HepG2 (cell line): ENCODE results near the gene ARHGEF4. TPM values are rescaled to one million over a fixed set of nuclear protein-coding genes. Genes with fewer than 3 reads are reported as not detected.

ENCODE experiments used
- CHD4 ChIP-seq: fragments of 200-600 bp; sonication (generic); IDR thresholded peaks from 2 replicates; pipeline ENCODE4 v1.7.0; 2017; ENCODE audit warnings: mild to moderate bottlenecking, low read length, borderline replicate concordance
- EED ChIP-seq: sonication (generic); formaldehyde crosslinking; IDR thresholded peaks from 2 replicates; pipeline ENCODE4 v1.5.0; 2020; ENCODE audit warnings: mild to moderate bottlenecking, missing genetic modification reagents
- IRF2 ChIP-seq: IDR thresholded peaks from 2 replicates; pipeline ENCODE4 v1.6.1; 2018; ENCODE audit warnings: missing genetic modification reagents, missing compliant biosample characterization
- NFKBIZ ChIP-seq: IDR thresholded peaks from 2 replicates; pipeline ENCODE4 v1.6.1; 2018; ENCODE audit warnings: missing genetic modification reagents, missing compliant biosample characterization
- RAD21 ChIP-seq: fragments of 450-650 bp; formaldehyde crosslinking; IDR thresholded peaks from 2 replicates; pipeline ENCODE4 v1.5.0; 2020; ENCODE audit warnings: mild to moderate bottlenecking
- ZNF335 ChIP-seq: sonication (generic); formaldehyde crosslinking; IDR thresholded peaks from 2 replicates; pipeline ENCODE4 v1.4.0; 2020; ENCODE audit warnings: missing genetic modification reagents
- ZNF432 ChIP-seq: sonication (generic); formaldehyde crosslinking; IDR thresholded peaks from 2 replicates; pipeline ENCODE4 v1.5.0; 2020; ENCODE audit warnings: missing genetic modification reagents, mild to moderate bottlenecking, borderline replicate concordance
- ZNF703 ChIP-seq: sonication (generic); formaldehyde crosslinking; IDR thresholded peaks from 2 replicates; pipeline ENCODE4 v1.5.1; 2020; ENCODE audit warnings: missing genetic modification reagents, mild to moderate bottlenecking, moderate library complexity, borderline replicate concordance
- ZNF773 ChIP-seq: sonication (generic); formaldehyde crosslinking; IDR thresholded peaks from 2 replicates; pipeline ENCODE4 v1.4.0; 2020; ENCODE audit warnings: missing genetic modification reagents, borderline replicate concordance
- polyA plus RNA-seq, 8 experiments: library from polyadenylated mRNA; depleted of rRNA in 3 of 8; stranded (reverse) in 7 of 8; unstranded in 1 of 8; fragments of >200 nt; fragmentation: Illumina TruSeq in 4 of 8; extraction: Trizol in 4 of 8; gene quantifications; 2 replicates each; pipeline versions ENCODE4 v1.2.1 to v1.2.3, GENCODE V29; 2011 to 2016; ENCODE audit warnings: low read depth in 4 of 8, missing spikeins in 1 of 8, mixed read lengths in 1 of 8; ENCODE audit not compliant: insufficient read depth in 1 of 8
- total RNA-seq, 5 experiments: library from RNA; depleted of rRNA; stranded (reverse); fragments of >200 nt; fragmentation: Illumina TruSeq; extraction: Trizol; gene quantifications; 2 replicates each; pipeline ENCODE4 v1.2.3, GENCODE V29; 2016; ENCODE audit warnings: low read depth in 1 of 5
- TF ChIP-seq, protein P1 (sequence below), 2 experiments: fragments of 450-650 bp in 1 of 2; sonication (generic) in 1 of 2; formaldehyde crosslinking; IDR thresholded peaks; 2 replicates each; pipeline versions ENCODE4 v1.5.0 to v1.8.0; 2020 to 2022; ENCODE audit warnings: mild to moderate bottlenecking in 1 of 2, missing genetic modification reagents in 1 of 2
- TF ChIP-seq, protein P2 (sequence below): sonication (generic); formaldehyde crosslinking; conservative IDR thresholded peaks from 2 replicates; pipeline ENCODE4 v1.8.0; 2022; ENCODE audit warnings: mild to moderate bottlenecking, moderate library complexity, missing genetic modification reagents
- TF ChIP-seq, protein P3 (sequence below): sonication (generic); formaldehyde crosslinking; IDR thresholded peaks from 2 replicates; pipeline ENCODE4 v1.9.0; 2021; ENCODE audit warnings: missing genetic modification reagents, borderline replicate concordance
- TF ChIP-seq, protein P4 (sequence below), 2 experiments: sonication (generic) in 1 of 2; formaldehyde crosslinking in 1 of 2; IDR thresholded peaks; 2 replicates each; pipeline versions ENCODE4 v1.5.1 to v1.6.1; 2011 to 2020; ENCODE audit warnings: borderline replicate concordance in 1 of 2, low read depth in 1 of 2, low read length in 1 of 2, mild to moderate bottlenecking in 1 of 2, missing genetic modification reagents in 1 of 2, moderate library complexity in 1 of 2
- TF ChIP-seq, protein P5 (sequence below): fragments of 450-650 bp; IDR thresholded peaks from 2 replicates; pipeline ENCODE4 v1.6.1; 2016
- TF ChIP-seq, protein P6 (sequence below): sonication (generic); formaldehyde crosslinking; IDR thresholded peaks from 2 replicates; pipeline ENCODE4 v1.9.0; 2021; ENCODE audit warnings: missing genetic modification reagents, borderline replicate concordance

The ARHGEF4 gene
- total and polyA plus RNA-seq, 2 of the 13 experiments (the other 11 are each of a cell fraction or from before 2014, with no cell fraction given) = 0.11 to 0.13 TPM

DNA sequence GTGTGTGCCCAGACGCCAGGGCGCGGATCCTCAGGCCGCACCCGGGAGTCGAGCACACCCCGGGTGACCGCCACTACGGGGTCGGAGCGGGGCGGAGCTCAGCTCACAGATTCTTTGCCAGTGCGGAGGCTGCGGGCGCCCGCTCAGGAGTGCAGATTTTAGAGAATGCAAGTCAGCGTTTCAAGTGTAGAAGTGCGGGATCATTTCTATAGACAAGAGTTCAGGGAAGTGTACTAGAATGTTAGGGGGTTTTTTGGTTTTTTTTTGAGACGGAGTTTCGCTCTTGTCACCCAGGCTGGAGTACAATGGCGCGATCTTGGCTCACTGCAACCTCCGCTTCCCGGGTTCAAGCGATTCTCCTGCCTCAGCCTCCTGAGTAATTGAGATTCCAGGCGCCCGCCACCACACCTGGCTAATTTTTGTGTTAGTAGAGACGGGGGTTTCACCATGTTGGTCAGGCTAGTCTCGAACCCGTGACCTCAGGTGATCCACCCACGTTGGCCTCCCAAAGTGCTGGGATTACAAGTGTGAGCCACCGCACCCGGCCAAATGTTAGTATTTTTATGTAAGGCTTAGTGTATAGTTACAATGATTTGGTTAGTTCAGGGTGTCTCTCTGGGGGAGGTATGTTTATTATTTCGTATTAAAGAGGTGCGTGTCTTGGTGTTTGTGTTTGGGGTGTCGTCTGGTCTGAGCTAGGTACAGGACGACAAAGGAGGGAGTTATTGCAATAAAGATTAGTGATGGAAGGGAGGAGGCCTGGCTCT, 257.2 kb downstream of the ARHGEF4 start (continued):
- TF ChIP-seq, protein P1, sequence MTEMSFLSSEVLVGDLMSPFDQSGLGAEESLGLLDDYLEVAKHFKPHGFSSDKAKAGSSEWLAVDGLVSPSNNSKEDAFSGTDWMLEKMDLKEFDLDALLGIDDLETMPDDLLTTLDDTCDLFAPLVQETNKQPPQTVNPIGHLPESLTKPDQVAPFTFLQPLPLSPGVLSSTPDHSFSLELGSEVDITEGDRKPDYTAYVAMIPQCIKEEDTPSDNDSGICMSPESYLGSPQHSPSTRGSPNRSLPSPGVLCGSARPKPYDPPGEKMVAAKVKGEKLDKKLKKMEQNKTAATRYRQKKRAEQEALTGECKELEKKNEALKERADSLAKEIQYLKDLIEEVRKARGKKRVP (CRISPR knock-in tag; IDR thresholded peaks at IDR 0.05) = 0 out of 4 replicates have a peak, but pooled peaks of 1 of the 2 experiments have one; percentile 29
- TF ChIP-seq, protein P2, sequence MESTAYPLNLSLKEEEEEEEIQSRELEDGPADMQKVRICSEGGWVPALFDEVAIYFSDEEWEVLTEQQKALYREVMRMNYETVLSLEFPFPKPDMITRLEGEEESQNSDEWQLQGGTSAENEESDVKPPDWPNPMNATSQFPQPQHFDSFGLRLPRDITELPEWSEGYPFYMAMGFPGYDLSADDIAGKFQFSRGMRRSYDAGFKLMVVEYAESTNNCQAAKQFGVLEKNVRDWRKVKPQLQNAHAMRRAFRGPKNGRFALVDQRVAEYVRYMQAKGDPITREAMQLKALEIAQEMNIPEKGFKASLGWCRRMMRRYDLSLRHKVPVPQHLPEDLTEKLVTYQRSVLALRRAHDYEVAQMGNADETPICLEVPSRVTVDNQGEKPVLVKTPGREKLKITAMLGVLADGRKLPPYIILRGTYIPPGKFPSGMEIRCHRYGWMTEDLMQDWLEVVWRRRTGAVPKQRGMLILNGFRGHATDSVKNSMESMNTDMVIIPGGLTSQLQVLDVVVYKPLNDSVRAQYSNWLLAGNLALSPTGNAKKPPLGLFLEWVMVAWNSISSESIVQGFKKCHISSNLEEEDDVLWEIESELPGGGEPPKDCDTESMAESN = 0 out of 2 replicates have a peak, but pooled peaks have one; percentile 7
- TF ChIP-seq, protein P3, sequence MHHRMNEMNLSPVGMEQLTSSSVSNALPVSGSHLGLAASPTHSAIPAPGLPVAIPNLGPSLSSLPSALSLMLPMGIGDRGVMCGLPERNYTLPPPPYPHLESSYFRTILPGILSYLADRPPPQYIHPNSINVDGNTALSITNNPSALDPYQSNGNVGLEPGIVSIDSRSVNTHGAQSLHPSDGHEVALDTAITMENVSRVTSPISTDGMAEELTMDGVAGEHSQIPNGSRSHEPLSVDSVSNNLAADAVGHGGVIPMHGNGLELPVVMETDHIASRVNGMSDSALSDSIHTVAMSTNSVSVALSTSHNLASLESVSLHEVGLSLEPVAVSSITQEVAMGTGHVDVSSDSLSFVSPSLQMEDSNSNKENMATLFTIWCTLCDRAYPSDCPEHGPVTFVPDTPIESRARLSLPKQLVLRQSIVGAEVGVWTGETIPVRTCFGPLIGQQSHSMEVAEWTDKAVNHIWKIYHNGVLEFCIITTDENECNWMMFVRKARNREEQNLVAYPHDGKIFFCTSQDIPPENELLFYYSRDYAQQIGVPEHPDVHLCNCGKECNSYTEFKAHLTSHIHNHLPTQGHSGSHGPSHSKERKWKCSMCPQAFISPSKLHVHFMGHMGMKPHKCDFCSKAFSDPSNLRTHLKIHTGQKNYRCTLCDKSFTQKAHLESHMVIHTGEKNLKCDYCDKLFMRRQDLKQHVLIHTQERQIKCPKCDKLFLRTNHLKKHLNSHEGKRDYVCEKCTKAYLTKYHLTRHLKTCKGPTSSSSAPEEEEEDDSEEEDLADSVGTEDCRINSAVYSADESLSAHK (CRISPR knock-in tag) = no peak
- TF ChIP-seq IRF2 (CRISPR knock-in tag) = no peak
- no peak for TF ChIP-seq EED (CRISPR knock-in tag)
- 0 out of 2 replicates have a peak, but pooled peaks have one; percentile 24 for TF ChIP-seq ZNF703 (CRISPR knock-in tag)
- TF ChIP-seq RAD21 (CRISPR knock-in tag) = no peak
- TF ChIP-seq CHD4 = peak; percentile 84; the same call in 1 of the 2 replicates
- TF ChIP-seq, protein P4, sequence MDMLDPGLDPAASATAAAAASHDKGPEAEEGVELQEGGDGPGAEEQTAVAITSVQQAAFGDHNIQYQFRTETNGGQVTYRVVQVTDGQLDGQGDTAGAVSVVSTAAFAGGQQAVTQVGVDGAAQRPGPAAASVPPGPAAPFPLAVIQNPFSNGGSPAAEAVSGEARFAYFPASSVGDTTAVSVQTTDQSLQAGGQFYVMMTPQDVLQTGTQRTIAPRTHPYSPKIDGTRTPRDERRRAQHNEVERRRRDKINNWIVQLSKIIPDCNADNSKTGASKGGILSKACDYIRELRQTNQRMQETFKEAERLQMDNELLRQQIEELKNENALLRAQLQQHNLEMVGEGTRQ (IDR thresholded peaks at IDR 0.05; ENCODE audit: low read depth, low read length) = no peak
- TF ChIP-seq, protein P4 (CRISPR knock-in tag; IDR thresholded peaks at IDR 0.05; ENCODE audit: borderline replicate concordance) = 0 out of 2 replicates have a peak, but pooled peaks have one; percentile 32
- TF ChIP-seq ZNF773 = no peak
- no peak for TF ChIP-seq ZNF335 (CRISPR knock-in tag)
- no peak for TF ChIP-seq ZNF432 (CRISPR knock-in tag)
- TF ChIP-seq, protein P5, sequence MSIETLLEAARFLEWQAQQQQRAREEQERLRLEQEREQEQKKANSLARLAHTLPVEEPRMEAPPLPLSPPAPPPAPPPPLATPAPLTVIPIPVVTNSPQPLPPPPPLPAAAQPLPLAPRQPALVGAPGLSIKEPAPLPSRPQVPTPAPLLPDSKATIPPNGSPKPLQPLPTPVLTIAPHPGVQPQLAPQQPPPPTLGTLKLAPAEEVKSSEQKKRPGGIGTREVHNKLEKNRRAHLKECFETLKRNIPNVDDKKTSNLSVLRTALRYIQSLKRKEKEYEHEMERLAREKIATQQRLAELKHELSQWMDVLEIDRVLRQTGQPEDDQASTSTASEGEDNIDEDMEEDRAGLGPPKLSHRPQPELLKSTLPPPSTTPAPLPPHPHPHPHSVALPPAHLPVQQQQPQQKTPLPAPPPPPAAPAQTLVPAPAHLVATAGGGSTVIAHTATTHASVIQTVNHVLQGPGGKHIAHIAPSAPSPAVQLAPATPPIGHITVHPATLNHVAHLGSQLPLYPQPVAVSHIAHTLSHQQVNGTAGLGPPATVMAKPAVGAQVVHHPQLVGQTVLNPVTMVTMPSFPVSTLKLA = no peak; the same call in 1 of the 2 replicates
- TF ChIP-seq, protein P6, sequence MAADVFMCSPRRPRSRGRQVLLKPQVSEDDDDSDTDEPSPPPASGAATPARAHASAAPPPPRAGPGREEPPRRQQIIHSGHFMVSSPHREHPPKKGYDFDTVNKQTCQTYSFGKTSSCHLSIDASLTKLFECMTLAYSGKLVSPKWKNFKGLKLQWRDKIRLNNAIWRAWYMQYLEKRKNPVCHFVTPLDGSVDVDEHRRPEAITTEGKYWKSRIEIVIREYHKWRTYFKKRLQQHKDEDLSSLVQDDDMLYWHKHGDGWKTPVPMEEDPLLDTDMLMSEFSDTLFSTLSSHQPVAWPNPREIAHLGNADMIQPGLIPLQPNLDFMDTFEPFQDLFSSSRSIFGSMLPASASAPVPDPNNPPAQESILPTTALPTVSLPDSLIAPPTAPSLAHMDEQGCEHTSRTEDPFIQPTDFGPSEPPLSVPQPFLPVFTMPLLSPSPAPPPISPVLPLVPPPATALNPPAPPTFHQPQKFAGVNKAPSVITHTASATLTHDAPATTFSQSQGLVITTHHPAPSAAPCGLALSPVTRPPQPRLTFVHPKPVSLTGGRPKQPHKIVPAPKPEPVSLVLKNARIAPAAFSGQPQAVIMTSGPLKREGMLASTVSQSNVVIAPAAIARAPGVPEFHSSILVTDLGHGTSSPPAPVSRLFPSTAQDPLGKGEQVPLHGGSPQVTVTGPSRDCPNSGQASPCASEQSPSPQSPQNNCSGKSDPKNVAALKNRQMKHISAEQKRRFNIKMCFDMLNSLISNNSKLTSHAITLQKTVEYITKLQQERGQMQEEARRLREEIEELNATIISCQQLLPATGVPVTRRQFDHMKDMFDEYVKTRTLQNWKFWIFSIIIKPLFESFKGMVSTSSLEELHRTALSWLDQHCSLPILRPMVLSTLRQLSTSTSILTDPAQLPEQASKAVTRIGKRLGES (CRISPR knock-in tag) = no peak
- TF ChIP-seq NFKBIZ (CRISPR knock-in tag) = no peak
